H1 (cell line): ENCODE measurements around the gene CCDC88C. TPM values are rescaled to one million over a fixed set of nuclear protein-coding genes. Genes with fewer than 3 reads are reported as not detected.

Source experiments
- CHD2 ChIP-seq: IDR thresholded peaks from 2 replicates; pipeline ENCODE4 v1.6.1; 2012; ENCODE audit warnings: low read length, improper control_type of control experiment
- CREB1 ChIP-seq: IDR thresholded peaks from 2 replicates; pipeline ENCODE4 v1.6.1; 2012; ENCODE audit warnings: inconsistent platforms
- CTCF ChIP-seq, 3 experiments: IDR thresholded peaks; 1 replicate in 2 of 3; 2 replicates in 1 of 3; pipeline versions ENCODE4 v1.5.1 to v1.6.1; 2011; ENCODE audit warnings: low read length in 3 of 3, mild to moderate bottlenecking in 3 of 3, inconsistent platforms in 2 of 3, low read depth in 1 of 3, moderate library complexity in 1 of 3; ENCODE audit not compliant: insufficient read depth in 1 of 3; ENCODE audit errors: control extremely low read depth in 1 of 3
- GTF2F1 ChIP-seq: IDR thresholded peaks from 2 replicates; pipeline ENCODE4 v1.6.1; 2012; ENCODE audit warnings: low read depth, low read length, improper control_type of control experiment, borderline replicate concordance
- HDAC2 ChIP-seq, 2 experiments: fragments of 300-600 bp in 1 of 2; sonication (generic) in 1 of 2; IDR thresholded peaks; 2 replicates each; pipeline ENCODE4 v1.6.1; 2011 to 2012; ENCODE audit warnings: low read depth in 2 of 2, low read length in 2 of 2, mild to moderate bottlenecking in 2 of 2, moderate library complexity in 2 of 2, borderline replicate concordance in 1 of 2, inconsistent platforms in 1 of 2
- KDM5A ChIP-seq: fragments of 200-600 bp; IDR thresholded peaks from 2 replicates; pipeline ENCODE4 v1.7.1; 2012; ENCODE audit warnings: mild to moderate bottlenecking, low read length, inconsistent platforms, mixed read lengths
- PHF8 ChIP-seq: fragments of 200-600 bp; sonication (generic); conservative IDR thresholded peaks from 2 replicates; pipeline ENCODE4 v1.7.1; 2012; ENCODE audit warnings: low read depth, mild to moderate bottlenecking, inconsistent platforms, low read length, moderate library complexity
- POLR2A ChIP-seq, 2 experiments: IDR thresholded peaks; 1 replicate in 1 of 2; 2 replicates in 1 of 2; pipeline ENCODE4 v1.6.1; 2011; ENCODE audit warnings: low read depth in 2 of 2, low read length in 2 of 2, mild to moderate bottlenecking in 2 of 2; ENCODE audit errors: control extremely low read depth in 1 of 2
- POLR2AphosphoS5 ChIP-seq: IDR thresholded peaks from 2 replicates; pipeline ENCODE4 v1.6.1; 2011; ENCODE audit warnings: low read depth, low read length
- POU5F1 ChIP-seq: IDR thresholded peaks from 2 replicates; pipeline ENCODE4 v1.6.1; 2011; ENCODE audit warnings: low read depth, mild to moderate bottlenecking, low read length, moderate library complexity
- RAD21 ChIP-seq, 2 experiments: IDR thresholded peaks in 1 of 2; conservative IDR thresholded peaks in 1 of 2; 2 replicates each; pipeline ENCODE4 v1.6.1; 2011; ENCODE audit warnings: low read depth in 2 of 2, low read length in 2 of 2, improper control_type of control experiment in 1 of 2, inconsistent platforms in 1 of 2, mild to moderate bottlenecking in 1 of 2, moderate library complexity in 1 of 2
- RBBP5 ChIP-seq: IDR thresholded peaks from 2 replicates; pipeline ENCODE4 v1.7.1; 2012; ENCODE audit warnings: low read depth, mild to moderate bottlenecking, inconsistent platforms, low read length, moderate library complexity, borderline replicate concordance
- RXRA ChIP-seq: IDR thresholded peaks from 2 replicates; pipeline ENCODE4 v1.6.1; 2011; ENCODE audit warnings: low read depth, mild to moderate bottlenecking, low read length, moderate library complexity; ENCODE audit not compliant: insufficient read depth
- SP1 ChIP-seq: IDR thresholded peaks from 2 replicates; pipeline ENCODE4 v1.6.1; 2011; ENCODE audit warnings: low read depth, low read length
- TAF1 ChIP-seq: IDR thresholded peaks from 2 replicates; pipeline ENCODE4 v1.6.1; 2011; ENCODE audit warnings: mild to moderate bottlenecking, low read depth, low read length
- TCF12 ChIP-seq: IDR thresholded peaks from 2 replicates; pipeline ENCODE4 v1.6.1; 2011; ENCODE audit warnings: low read depth, mild to moderate bottlenecking, low read length
- polyA plus RNA-seq, 7 experiments: library from polyadenylated mRNA; depleted of rRNA in 3 of 7; stranded (reverse) in 5 of 7; unstranded in 2 of 7; fragments of >200 nt in 5 of 7; fragments of 200-250 nt in 2 of 7; gene quantifications; 1 replicate in 5 of 7; 2 replicates in 1 of 7; 4 replicates in 1 of 7; pipeline versions ENCODE4 v1.2.1 to v1.2.3, GENCODE V29; 2011 to 2013; ENCODE audit warnings: missing spikeins in 2 of 7, mixed read lengths in 2 of 7
- total RNA-seq: library from RNA; stranded (reverse); fragmentation: NEBNext Ultra II Directional; extraction: Animal tissue kit (Norgen Biotek cat#: 25700); gene quantifications from 2 replicates; pipeline ENCODE4 v1.2.1, GENCODE V29; 2021
- TF ChIP-seq, protein P1 (sequence below): IDR thresholded peaks from 2 replicates; pipeline ENCODE4 v1.6.1; 2012; ENCODE audit warnings: inconsistent platforms
- TF ChIP-seq, protein P2 (sequence below): IDR thresholded peaks from 2 replicates; pipeline ENCODE4 v1.6.1; 2012; ENCODE audit warnings: low read length, inconsistent platforms

The CCDC88C gene
- total and polyA plus RNA-seq, 2 of the 8 experiments (the other 6 are each of a cell fraction or from before 2014, with no cell fraction given): 10.3 to 57.7 TPM

- TF ChIP-seq, protein P1, sequence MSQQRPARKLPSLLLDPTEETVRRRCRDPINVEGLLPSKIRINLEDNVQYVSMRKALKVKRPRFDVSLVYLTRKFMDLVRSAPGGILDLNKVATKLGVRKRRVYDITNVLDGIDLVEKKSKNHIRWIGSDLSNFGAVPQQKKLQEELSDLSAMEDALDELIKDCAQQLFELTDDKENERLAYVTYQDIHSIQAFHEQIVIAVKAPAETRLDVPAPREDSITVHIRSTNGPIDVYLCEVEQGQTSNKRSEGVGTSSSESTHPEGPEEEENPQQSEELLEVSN: no peak
- TF ChIP-seq GTF2F1 (no peak), CREB1 (no peak), POU5F1 (no peak), RXRA (no peak), CTCF (IDR thresholded peaks at IDR 0.05; ENCODE audit: control extremely low read depth in 1 of 3, insufficient read depth in 1 of 3, low read depth in 1 of 3, low read length in 3 of 3) (peak in 1 of 3 experiments; percentile 22; a peak in 1 of 4 replicates), HDAC2 (IDR thresholded peaks at IDR 0.05; ENCODE audit: borderline replicate concordance in 1 of 2, low read depth in 2 of 2, low read length in 2 of 2) (0 out of 4 replicates have a peak, but pooled peaks of 1 of the 2 experiments have one; percentile 35), TAF1 (0 out of 2 replicates have a peak, but pooled peaks have one; percentile 50), KDM5A (no peak), PHF8 (peak; percentile 49), SP1 (0 out of 2 replicates have a peak, but pooled peaks have one; percentile 7), RAD21 (IDR thresholded peaks at IDR 0.05 in 1 of 2, conservative IDR thresholded peaks at IDR 0.05 in 1 of 2; ENCODE audit: low read depth in 2 of 2, low read length in 2 of 2) (peak; percentile 4 to 23; a peak in 1 of 4 replicates), CHD2 (no peak), RBBP5 (0 out of 2 replicates have a peak, but pooled peaks have one; percentile 15), POLR2A (IDR thresholded peaks at IDR 0.05; ENCODE audit: control extremely low read depth in 1 of 2, low read depth in 2 of 2, low read length in 2 of 2) (peak in 1 of 2 experiments; percentile 52; a peak in 1 of 3 replicates), POLR2AphosphoS5 (no peak; the same call in 1 of the 2 replicates), TCF12 (no peak)
- TF ChIP-seq, protein P2, sequence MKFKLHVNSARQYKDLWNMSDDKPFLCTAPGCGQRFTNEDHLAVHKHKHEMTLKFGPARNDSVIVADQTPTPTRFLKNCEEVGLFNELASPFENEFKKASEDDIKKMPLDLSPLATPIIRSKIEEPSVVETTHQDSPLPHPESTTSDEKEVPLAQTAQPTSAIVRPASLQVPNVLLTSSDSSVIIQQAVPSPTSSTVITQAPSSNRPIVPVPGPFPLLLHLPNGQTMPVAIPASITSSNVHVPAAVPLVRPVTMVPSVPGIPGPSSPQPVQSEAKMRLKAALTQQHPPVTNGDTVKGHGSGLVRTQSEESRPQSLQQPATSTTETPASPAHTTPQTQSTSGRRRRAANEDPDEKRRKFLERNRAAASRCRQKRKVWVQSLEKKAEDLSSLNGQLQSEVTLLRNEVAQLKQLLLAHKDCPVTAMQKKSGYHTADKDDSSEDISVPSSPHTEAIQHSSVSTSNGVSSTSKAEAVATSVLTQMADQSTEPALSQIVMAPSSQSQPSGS: no peak
Measured at GRCh38 chr14:91417120-91417982, at the start of gene CCDC88C (continued).
